Keratinocyte (primary cell): ENCODE data around the gene LMTK2. TPM values are rescaled to one million over a fixed set of nuclear protein-coding genes. Genes with fewer than 3 reads are reported as not detected.

Experiments used
- DNase-seq: peaks from one replicate; pipeline ENCODE4 v3.0.0-alpha.2; 2011; ENCODE audit warnings: low read depth, missing footprints, low spot score
- FAIRE-seq: peaks from 2 replicates; lab custom pipeline; 2011; peaks lifted over from hg19 to GRCh38; lab: Jason Lieb, UNC
- H2AFZ ChIP-seq: 2 replicates; pipeline ENCODE4 v1.6.0; 2012; ENCODE audit warnings: low read length, control low read depth, inconsistent platforms; ENCODE audit not compliant: control insufficient read depth
- H3K27ac ChIP-seq: 2 replicates; pipeline ENCODE4 v1.5.1; 2011; ENCODE audit warnings: low read length; ENCODE audit not compliant: control insufficient read depth, insufficient read depth
- H3K27me3 ChIP-seq: 3 replicates; pipeline ENCODE4 v1.6.0; 2011; ENCODE audit warnings: low read length; ENCODE audit not compliant: control insufficient read depth, insufficient read depth; ENCODE audit errors: extremely low read depth
- H3K36me3 ChIP-seq, 2 experiments: 2 replicates in 1 of 2; 3 replicates in 1 of 2; pipeline ENCODE4 v1.5.1; 2011; ENCODE audit warnings: low read length in 2 of 2, mild to moderate bottlenecking in 1 of 2; ENCODE audit not compliant: control insufficient read depth in 2 of 2, insufficient read depth in 2 of 2; ENCODE audit errors: extremely low read depth in 1 of 2
- H3K4me1 ChIP-seq: 3 replicates; pipeline ENCODE4 v1.5.1; 2011; ENCODE audit warnings: low read length; ENCODE audit not compliant: control insufficient read depth, insufficient read depth; ENCODE audit errors: extremely low read depth
- H3K4me2 ChIP-seq: 3 replicates; pipeline ENCODE4 v1.6.0; 2011; ENCODE audit warnings: low read depth, low read length; ENCODE audit not compliant: control insufficient read depth, insufficient read depth; ENCODE audit errors: extremely low read depth
- H3K4me3 ChIP-seq, 3 experiments: fragments of 200-600 bp in 1 of 3; sonication (generic) in 1 of 3; 2 replicates in 2 of 3; 3 replicates in 1 of 3; pipeline ENCODE4 v1.5.1; 2011 to 2016; ENCODE audit warnings: low read length in 3 of 3, mild to moderate bottlenecking in 3 of 3, control low read depth in 2 of 3, inconsistent platforms in 1 of 3, low read depth in 1 of 3, mixed read lengths in 1 of 3, mixed run types in 1 of 3, moderate library complexity in 1 of 3; ENCODE audit not compliant: control insufficient read depth in 2 of 3, insufficient read depth in 2 of 3; ENCODE audit errors: extremely low read depth in 1 of 3
- H3K79me2 ChIP-seq: 2 replicates; pipeline ENCODE4 v1.6.0; 2012; ENCODE audit warnings: low read length; ENCODE audit not compliant: control insufficient read depth, insufficient read depth
- H3K9ac ChIP-seq: 3 replicates; pipeline ENCODE4 v1.6.0; 2011; ENCODE audit warnings: low read length; ENCODE audit not compliant: control insufficient read depth, insufficient read depth; ENCODE audit errors: extremely low read depth
- H3K9me1 ChIP-seq: 3 replicates; pipeline ENCODE4 v1.6.0; 2011; ENCODE audit warnings: low read length; ENCODE audit not compliant: control insufficient read depth, insufficient read depth; ENCODE audit errors: extremely low read depth
- H3K9me3 ChIP-seq: 2 replicates; pipeline ENCODE4 v1.5.1; 2012; ENCODE audit warnings: low read depth, low read length; ENCODE audit not compliant: control insufficient read depth
- H4K20me1 ChIP-seq: 3 replicates; pipeline ENCODE4 v1.6.0; 2011; ENCODE audit warnings: low read length; ENCODE audit not compliant: control insufficient read depth, insufficient read depth; ENCODE audit errors: extremely low read depth
- EZH2 ChIP-seq: IDR thresholded peaks from one replicate; pipeline ENCODE4 v1.6.1; 2012; ENCODE audit warnings: inconsistent platforms, mild to moderate bottlenecking, low read length, moderate library complexity
- dilution Hi-C: fragments of 300-500 bp; cut with MboI; formaldehyde crosslinking; loops from one replicate; pipeline ENCODE4 v1.7.0; 2020; ENCODE audit warnings: low sequenced_read_pairs; ENCODE audit not compliant: extremely low pct_ligation_motif_present
- polyA plus RNA-seq, 5 experiments: library from polyadenylated mRNA; depleted of rRNA in 3 of 5; stranded (reverse) in 3 of 5; stranded (forward) in 1 of 5; unstranded in 1 of 5; fragments of >200 nt; gene quantifications; 1 replicate in 1 of 5; 2 replicates in 3 of 5; 3 replicates in 1 of 5; pipeline versions ENCODE4 v1.2.1 to v1.2.3, GENCODE V29; 2011 to 2012; ENCODE audit warnings: missing spikeins in 2 of 5, low read depth in 1 of 5, low replicate concordance in 1 of 5
- TF ChIP-seq, protein P1 (sequence below), 3 experiments: IDR thresholded peaks in 1 of 3; conservative IDR thresholded peaks in 1 of 3; optimal IDR thresholded peaks in 1 of 3; 2 replicates in 2 of 3; 3 replicates in 1 of 3; pipeline versions ENCODE3 to v1.5.1; 2011; ENCODE audit warnings: low read length in 3 of 3, mild to moderate bottlenecking in 3 of 3, moderate library complexity in 2 of 3, control low read depth in 1 of 3, inconsistent platforms in 1 of 3; ENCODE audit not compliant: insufficient read depth in 2 of 3; ENCODE audit errors: extremely low read depth in 1 of 3

The LMTK2 gene
- polyA plus RNA-seq, 1 donor (not counting 4 experiments of a cell fraction or from before 2014, with no cell fraction given), result 6.6 TPM

- no peak overlapping the region for H3K4me3 ChIP-seq
- H3K4me2 ChIP-seq, result no peak overlapping the region
- H4K20me1 ChIP-seq, result peaks cover 4% of the 10 kb centered on the region
- H3K27me3 ChIP-seq, result no peaks in the 10 kb centered on the region
- no peak for TF ChIP-seq EZH2
- TF ChIP-seq, protein P1, sequence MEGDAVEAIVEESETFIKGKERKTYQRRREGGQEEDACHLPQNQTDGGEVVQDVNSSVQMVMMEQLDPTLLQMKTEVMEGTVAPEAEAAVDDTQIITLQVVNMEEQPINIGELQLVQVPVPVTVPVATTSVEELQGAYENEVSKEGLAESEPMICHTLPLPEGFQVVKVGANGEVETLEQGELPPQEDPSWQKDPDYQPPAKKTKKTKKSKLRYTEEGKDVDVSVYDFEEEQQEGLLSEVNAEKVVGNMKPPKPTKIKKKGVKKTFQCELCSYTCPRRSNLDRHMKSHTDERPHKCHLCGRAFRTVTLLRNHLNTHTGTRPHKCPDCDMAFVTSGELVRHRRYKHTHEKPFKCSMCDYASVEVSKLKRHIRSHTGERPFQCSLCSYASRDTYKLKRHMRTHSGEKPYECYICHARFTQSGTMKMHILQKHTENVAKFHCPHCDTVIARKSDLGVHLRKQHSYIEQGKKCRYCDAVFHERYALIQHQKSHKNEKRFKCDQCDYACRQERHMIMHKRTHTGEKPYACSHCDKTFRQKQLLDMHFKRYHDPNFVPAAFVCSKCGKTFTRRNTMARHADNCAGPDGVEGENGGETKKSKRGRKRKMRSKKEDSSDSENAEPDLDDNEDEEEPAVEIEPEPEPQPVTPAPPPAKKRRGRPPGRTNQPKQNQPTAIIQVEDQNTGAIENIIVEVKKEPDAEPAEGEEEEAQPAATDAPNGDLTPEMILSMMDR (optimal IDR thresholded peaks at IDR 0.05 in 1 of 3, IDR thresholded peaks at IDR 0.05 in 1 of 3, conservative IDR thresholded peaks at IDR 0.05 in 1 of 3; ENCODE audit: extremely low read depth in 1 of 3, insufficient read depth in 2 of 3, low read length in 3 of 3), result no peak
- peaks cover 5% of the 10 kb centered on the region for H3K9me1 ChIP-seq
- no peak overlapping the region for H2AFZ ChIP-seq
- DNase-seq, result no peak
- no peak for FAIRE-seq
- H3K4me1 ChIP-seq, result peaks cover 6% of the 10 kb centered on the region
- no peak overlapping the region for H3K27ac ChIP-seq
- H3K79me2 ChIP-seq, result peaks cover 9% of the 10 kb centered on the region
- peaks cover 3 to 14% of the 10 kb centered on the region in 2 experiments for H3K36me3 ChIP-seq
- no peak overlapping the region for H3K9ac ChIP-seq
- H3K9me3 ChIP-seq, result no peaks in the 10 kb centered on the region
- dilution Hi-C loops, result no loop called here
These were observed 95.9 kb downstream of the LMTK2 start for GRCh38 chr7:98202367-98203195.

DNA sequence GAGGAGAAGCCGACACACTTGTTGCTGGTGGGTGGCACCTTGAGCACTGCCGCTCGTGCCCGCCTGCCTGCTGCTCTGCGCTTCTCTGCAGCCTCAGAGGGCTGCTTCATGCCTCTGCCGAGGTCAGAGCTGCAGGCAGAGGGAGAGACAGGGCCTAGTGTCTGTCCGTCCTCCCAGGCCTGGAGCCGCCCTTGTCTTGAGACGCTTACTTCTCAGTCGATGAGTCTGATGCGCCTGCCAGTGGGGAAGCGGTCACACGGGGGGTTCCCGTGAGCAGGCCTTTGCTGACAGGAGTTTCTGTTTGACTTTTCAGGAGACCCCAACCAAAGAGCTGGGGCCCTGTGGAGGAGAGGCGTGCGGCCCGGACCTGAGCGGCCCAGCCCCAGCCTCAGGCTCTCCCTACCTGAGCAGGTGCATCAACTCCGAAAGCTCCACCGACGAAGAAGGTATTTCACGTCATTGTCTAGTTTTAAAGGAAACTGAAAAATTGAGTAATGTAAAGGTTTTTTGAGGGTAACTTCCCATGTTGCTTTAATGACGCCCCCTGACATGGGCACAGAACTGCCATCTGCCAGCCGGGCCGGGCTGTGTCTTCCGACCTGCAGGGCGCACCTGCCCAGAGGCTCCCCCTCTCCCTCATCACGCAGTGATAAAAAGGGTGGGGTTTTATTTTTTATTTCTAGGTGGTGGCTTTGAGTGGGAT lies 96.8 kb downstream of the LMTK2 start:
- peaks cover 8% of the 10 kb centered on the region for H3K79me2 ChIP-seq
- no peak overlapping the region for H3K27ac ChIP-seq
- H3K4me3 ChIP-seq, result no peak overlapping the region
- no peak overlapping the region for H3K9ac ChIP-seq
- H3K9me3 ChIP-seq, result no peaks in the 10 kb centered on the region
- peaks cover 5% of the 10 kb centered on the region for H3K9me1 ChIP-seq
- DNase-seq (no peak), FAIRE-seq (no peak)
- H3K27me3 ChIP-seq, result no peaks in the 10 kb centered on the region
- no peak overlapping the region for H3K4me2 ChIP-seq
- H2AFZ ChIP-seq, result no peak overlapping the region
- dilution Hi-C loops, result no loop called here
- H3K4me1 ChIP-seq, result peaks cover 6% of the 10 kb centered on the region
- TF ChIP-seq EZH2, result no peak
- TF ChIP-seq, protein P1 (optimal IDR thresholded peaks at IDR 0.05 in 1 of 3, IDR thresholded peaks at IDR 0.05 in 1 of 3, conservative IDR thresholded peaks at IDR 0.05 in 1 of 3; ENCODE audit: extremely low read depth in 1 of 3, insufficient read depth in 2 of 3, low read length in 3 of 3), result no peak
- H4K20me1 ChIP-seq, result peaks cover 4% of the 10 kb centered on the region
- peaks cover 3 to 14% of the 10 kb centered on the region in 2 experiments for H3K36me3 ChIP-seq
